Prostate gland (tissue), 2 donors: ENCODE data around the gene STK35. TPM values are rescaled to one million over a fixed set of nuclear protein-coding genes. Genes with fewer than 3 reads are reported as not detected.

Source experiments
- DNase-seq: peaks from one replicate; pipeline ENCODE4 v3.0.0-alpha.2; 2019; ENCODE audit warnings: low spot score
- H3K27ac ChIP-seq, 2 donors: fragments of 200-600 bp; sonication (generic); 2 replicates each; pipeline ENCODE4 v1.5.1; 2017 to 2019
- H3K27me3 ChIP-seq: fragments of 200-600 bp; sonication (generic); replicated peaks from 2 replicates; pipeline ENCODE4 v1.5.1; 2019; ENCODE audit not compliant: insufficient read depth
- H3K36me3 ChIP-seq, 2 donors: fragments of 200-600 bp; sonication (generic); 1 replicate in 1 of 2; 2 replicates in 1 of 2; pipeline versions ENCODE4 v1.5.1 to v1.8.1; 2017 to 2019
- H3K4me1 ChIP-seq: fragments of 200-600 bp; sonication (generic); replicated peaks from 2 replicates; pipeline ENCODE4 v1.5.1; 2019
- H3K4me3 ChIP-seq, 2 donors: fragments of 200-600 bp; sonication (generic); 2 replicates each; pipeline ENCODE4 v1.5.1; 2017 to 2019
- H3K9me3 ChIP-seq: fragments of 200-600 bp; sonication (generic); 2 replicates; pipeline ENCODE4 v1.5.1; 2017
- CTCF ChIP-seq, 4 experiments: fragments of 200-600 bp in 2 of 4; fragments of 450-650 bp in 2 of 4; sonication (generic) in 2 of 4; IDR thresholded peaks; 1 replicate in 3 of 4; 2 replicates in 1 of 4; pipeline ENCODE4 v1.5.1; 2016 to 2019; ENCODE audit warnings: antibody characterized with exemption in 4 of 4, mild to moderate bottlenecking in 2 of 4, moderate library complexity in 2 of 4
- POLR2A ChIP-seq: fragments of 450-650 bp; IDR thresholded peaks from one replicate; pipeline ENCODE4 v1.6.1; 2016; ENCODE audit warnings: antibody characterized with exemption, mild to moderate bottlenecking
- POLR2AphosphoS5 ChIP-seq: sonication (generic); formaldehyde crosslinking; IDR thresholded peaks from one replicate; pipeline ENCODE4 v1.6.1; 2017; ENCODE audit warnings: antibody characterized with exemption
- WGBS: methylation state at CpG from one replicate; pipeline ENCODE4 v1.1.5; 2018; 5-methylcytosine and 5-hydroxymethylcytosine counted together
- intact Hi-C: fragments of 100-400 bp; cut with DNase I; formaldehyde crosslinking; loops from one replicate; pipeline ENCODE4 v1.14.2; 2022
- total RNA-seq, 2 donors: library from RNA; depleted of rRNA; stranded (reverse); fragments of >200 nt; gene quantifications; one replicate each; pipeline ENCODE4 v1.1.0, GENCODE V29; 2016

STK35 gene
- total RNA-seq, 2 donors from 2014 or later: 24.2 to 40.7 TPM

GRCh38 chr20:2139250-2139649, 37.6 kb downstream of the STK35 start:
- WGBS: 80% methylated on average over 6 of the region's 6 CpGs
- intact Hi-C loops: no loop called here
- no peaks in the 10 kb centered on the region for H3K27me3 ChIP-seq
- H3K36me3 ChIP-seq: no peaks in the 10 kb centered on the region
- no peaks in the 10 kb centered on the region for H3K9me3 ChIP-seq
- DNase-seq: no peak
- no peak overlapping the region for H3K27ac ChIP-seq
- H3K4me3 ChIP-seq: no peak overlapping the region
- TF ChIP-seq CTCF (IDR thresholded peaks at IDR 0.05) (no peak), POLR2AphosphoS5 (no peak), POLR2A (no peak)
- H3K4me1 ChIP-seq: no peaks in the 10 kb centered on the region

- Histone ChIP-seq H3K4me1 (no peaks in the 10 kb centered on the region), H3K27ac (no peak overlapping the region)
- TF ChIP-seq POLR2A (no peak), CTCF (IDR thresholded peaks at IDR 0.05) (no peak), POLR2AphosphoS5 (no peak)
Observed at GRCh38 chr20:2139736-2140135, 38.1 kb downstream of the STK35 start.

GRCh38 chr20:2140561-2140960, 38.9 kb downstream of the STK35 start:
- Histone ChIP-seq H3K27ac (no peak overlapping the region), H3K4me3 (no peak overlapping the region), H3K36me3 (no peaks in the 10 kb centered on the region), H3K4me1 (no peaks in the 10 kb centered on the region), H3K9me3 (no peaks in the 10 kb centered on the region), H3K27me3 (no peaks in the 10 kb centered on the region)
- whole genome bisulfite sequencing: 18% methylated on average over 1 of the region's 1 CpG
- DNase-seq: no peak
- intact Hi-C loops: no loop called here
- TF ChIP-seq POLR2A (no peak), POLR2AphosphoS5 (no peak), CTCF (IDR thresholded peaks at IDR 0.05) (no peak)

More at GRCh38 chr20:2139736-2140135, 38.1 kb downstream of the STK35 start:
- whole genome bisulfite sequencing: 93% methylated on average over 2 of the region's 2 CpGs
- Histone ChIP-seq H3K36me3 (no peaks in the 10 kb centered on the region), H3K4me3 (no peak overlapping the region), H3K9me3 (no peaks in the 10 kb centered on the region), H3K27me3 (no peaks in the 10 kb centered on the region)
- intact Hi-C loops: no loop called here
- DNase-seq: no peak

GRCh38 chr20:2141600-2142575, 40.3 kb downstream of the STK35 start:
- Histone ChIP-seq H3K4me3 (no peak overlapping the region), H3K4me1 (no peaks in the 10 kb centered on the region), H3K36me3 (no peaks in the 10 kb centered on the region), H3K9me3 (no peaks in the 10 kb centered on the region), H3K27ac (no peak overlapping the region), H3K27me3 (no peaks in the 10 kb centered on the region)
- no peak for DNase-seq
- intact Hi-C loops: no loop called here
- WGBS: 94% methylated on average over 10 of the region's 10 CpGs
- TF ChIP-seq POLR2AphosphoS5: no peak
- no peak for TF ChIP-seq POLR2A
- no peak for TF ChIP-seq CTCF (IDR thresholded peaks at IDR 0.05)

GRCh38 chr20:2142649-2143048, 41.0 kb downstream of the STK35 start:
- DNase-seq: no peak
- Histone ChIP-seq H3K4me1 (no peaks in the 10 kb centered on the region), H3K36me3 (no peaks in the 10 kb centered on the region), H3K9me3 (no peaks in the 10 kb centered on the region), H3K27ac (no peak overlapping the region), H3K4me3 (no peak overlapping the region), H3K27me3 (no peaks in the 10 kb centered on the region)
- intact Hi-C loops: no loop called here
- 88% methylated on average over 6 of the region's 6 CpGs for WGBS
- TF ChIP-seq CTCF (IDR thresholded peaks at IDR 0.05): no peak
- TF ChIP-seq POLR2AphosphoS5: no peak
- no peak for TF ChIP-seq POLR2A
